Measurements from ENCODE around the gene SRCAP.

Gene SRCAP

DNA sequence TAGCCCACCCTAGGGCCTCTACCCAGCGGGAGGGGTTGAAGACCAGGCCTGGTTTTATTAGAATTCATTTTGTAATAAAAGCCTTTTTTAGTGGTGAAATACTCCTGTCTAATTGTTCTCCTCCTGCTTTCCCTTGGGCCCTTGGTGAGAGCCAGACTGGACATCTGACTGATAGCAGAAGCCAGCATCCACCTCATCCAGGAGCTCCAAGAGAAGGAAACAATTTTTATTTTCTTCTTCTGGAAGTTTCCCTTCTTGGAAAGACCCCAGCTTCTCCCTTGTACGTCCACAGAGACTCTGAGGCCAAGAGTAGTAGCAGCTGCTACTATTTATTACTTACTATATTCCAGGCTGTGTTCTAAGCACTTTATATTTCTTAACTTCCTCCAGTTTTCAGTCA, 45.2 kb downstream of the SRCAP start:
- Histone ChIP-seq H3K9me3 (no peaks in the 10 kb centered on the region), H3K27me3 (no peaks in the 10 kb centered on the region), H3K4me3 (no peak overlapping the region), H3K27ac (no peak overlapping the region), H3K4me1 (peaks cover 20% of the 10 kb centered on the region), H3K4me2 (no peak overlapping the region), H4K20me1 (peaks cover 9% of the 10 kb centered on the region), H3K9ac (no peak overlapping the region), H3K36me3 (peaks cover 63% of the 10 kb centered on the region)
- TF ChIP-seq Cebpa-rat (IDR thresholded peaks at IDR 0.05): no peak

DNA sequence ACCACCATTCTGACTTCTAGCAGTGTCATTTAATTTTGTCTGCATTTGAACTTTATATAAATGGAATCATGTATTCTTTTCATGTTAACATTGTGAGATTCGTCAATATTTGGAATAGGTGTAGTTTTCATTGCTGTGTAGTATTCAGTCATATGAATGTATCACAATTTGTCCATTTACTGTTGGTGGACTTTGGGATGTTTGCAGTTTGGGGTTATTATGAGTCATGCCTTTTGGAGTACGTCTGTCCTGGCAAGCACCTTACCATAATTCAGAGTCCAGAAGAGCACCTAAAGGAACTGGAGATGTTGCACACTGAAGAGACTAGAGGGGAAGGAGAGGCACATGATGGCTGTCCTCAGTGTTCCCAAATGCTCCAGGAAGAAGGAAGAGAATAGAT, 46.1 kb downstream of the SRCAP start:
- peaks cover 54% of the 10 kb centered on the region for H3K36me3 ChIP-seq
- H3K4me3 ChIP-seq: no peak overlapping the region
- no peak overlapping the region for H3K27ac ChIP-seq
- no peaks in the 10 kb centered on the region for H3K9me3 ChIP-seq
- no peak overlapping the region for H3K4me2 ChIP-seq
- H3K9ac ChIP-seq: no peak overlapping the region
- H4K20me1 ChIP-seq: no peaks in the 10 kb centered on the region
- H3K4me1 ChIP-seq: peaks cover 29% of the 10 kb centered on the region
- no peaks in the 10 kb centered on the region for H3K27me3 ChIP-seq
- no peak for TF ChIP-seq Cebpa-rat (IDR thresholded peaks at IDR 0.05)

DNA sequence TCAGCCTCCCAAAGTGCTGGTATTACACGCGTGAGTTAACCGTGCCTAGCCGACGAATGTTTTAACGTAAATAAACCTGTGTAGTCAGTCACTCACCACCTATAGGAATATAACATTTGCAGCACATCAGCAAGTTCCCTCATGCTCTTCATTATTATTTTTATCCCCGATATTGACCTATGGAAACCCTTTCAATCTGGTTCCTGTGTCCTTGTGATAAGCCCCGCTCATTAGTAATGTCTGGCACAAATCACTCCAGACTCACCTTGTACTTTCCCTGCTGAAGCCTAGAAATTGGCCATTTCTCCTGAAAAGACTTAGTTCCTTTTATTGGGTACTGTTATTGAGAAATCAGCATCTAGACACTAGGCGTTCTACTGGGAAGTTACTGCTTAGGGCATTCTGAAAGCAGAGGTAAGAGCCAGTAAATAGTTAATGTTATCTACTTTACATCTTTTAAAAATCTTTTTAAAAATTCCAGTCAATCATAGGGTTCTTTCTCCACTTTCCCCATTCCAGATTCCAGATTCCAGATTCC, 47.7 kb downstream of the SRCAP start:
- H3K27me3 ChIP-seq: no peaks in the 10 kb centered on the region
- peaks cover 54% of the 10 kb centered on the region for H3K36me3 ChIP-seq
- H3K4me2 ChIP-seq: no peak overlapping the region
- H4K20me1 ChIP-seq: peaks cover 7% of the 10 kb centered on the region; the same call in 1 of the 2 replicates
- H3K27ac ChIP-seq: no peak overlapping the region
- TF ChIP-seq Cebpa-rat (IDR thresholded peaks at IDR 0.05): no peak
- H3K4me1 ChIP-seq: peaks cover 17% of the 10 kb centered on the region
- no peak overlapping the region for H3K9ac ChIP-seq
- H3K4me3 ChIP-seq: no peak overlapping the region
- no peaks in the 10 kb centered on the region for H3K9me3 ChIP-seq

DNA sequence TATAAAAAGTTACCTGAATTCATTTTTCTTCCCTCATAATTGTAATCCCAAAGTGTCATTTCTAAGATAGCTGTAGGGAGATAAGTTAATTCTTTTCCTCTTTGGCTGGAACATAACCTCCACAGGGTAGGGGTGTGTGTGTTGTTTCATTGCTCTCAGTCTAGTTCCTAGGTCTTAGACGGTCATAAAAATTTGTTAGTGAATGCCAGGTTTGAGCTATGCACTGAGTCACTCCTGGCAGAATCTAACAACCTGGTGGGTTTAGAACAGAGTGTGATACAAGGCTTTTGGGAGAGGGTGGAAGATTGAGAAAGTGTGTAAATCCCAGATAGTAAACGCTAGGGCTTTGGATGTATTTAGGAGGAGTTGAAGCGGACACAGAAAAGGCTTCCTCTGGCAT, 48.4 kb downstream of the SRCAP start:
- Histone ChIP-seq H3K36me3 (peaks cover 54% of the 10 kb centered on the region), H3K4me1 (peaks cover 17% of the 10 kb centered on the region), H3K9me3 (no peaks in the 10 kb centered on the region), H3K27me3 (no peaks in the 10 kb centered on the region), H3K9ac (peak overlapping the region; percentile 73), H4K20me1 (peaks cover 7% of the 10 kb centered on the region; the same call in 1 of the 2 replicates), H3K4me3 (peak overlapping the region; percentile 75; the same call in 1 of the 2 replicates), H3K4me2 (peak overlapping the region; percentile 74), H3K27ac (peak overlapping the region; percentile 78)
- no peak for TF ChIP-seq Cebpa-rat (IDR thresholded peaks at IDR 0.05)

DNA sequence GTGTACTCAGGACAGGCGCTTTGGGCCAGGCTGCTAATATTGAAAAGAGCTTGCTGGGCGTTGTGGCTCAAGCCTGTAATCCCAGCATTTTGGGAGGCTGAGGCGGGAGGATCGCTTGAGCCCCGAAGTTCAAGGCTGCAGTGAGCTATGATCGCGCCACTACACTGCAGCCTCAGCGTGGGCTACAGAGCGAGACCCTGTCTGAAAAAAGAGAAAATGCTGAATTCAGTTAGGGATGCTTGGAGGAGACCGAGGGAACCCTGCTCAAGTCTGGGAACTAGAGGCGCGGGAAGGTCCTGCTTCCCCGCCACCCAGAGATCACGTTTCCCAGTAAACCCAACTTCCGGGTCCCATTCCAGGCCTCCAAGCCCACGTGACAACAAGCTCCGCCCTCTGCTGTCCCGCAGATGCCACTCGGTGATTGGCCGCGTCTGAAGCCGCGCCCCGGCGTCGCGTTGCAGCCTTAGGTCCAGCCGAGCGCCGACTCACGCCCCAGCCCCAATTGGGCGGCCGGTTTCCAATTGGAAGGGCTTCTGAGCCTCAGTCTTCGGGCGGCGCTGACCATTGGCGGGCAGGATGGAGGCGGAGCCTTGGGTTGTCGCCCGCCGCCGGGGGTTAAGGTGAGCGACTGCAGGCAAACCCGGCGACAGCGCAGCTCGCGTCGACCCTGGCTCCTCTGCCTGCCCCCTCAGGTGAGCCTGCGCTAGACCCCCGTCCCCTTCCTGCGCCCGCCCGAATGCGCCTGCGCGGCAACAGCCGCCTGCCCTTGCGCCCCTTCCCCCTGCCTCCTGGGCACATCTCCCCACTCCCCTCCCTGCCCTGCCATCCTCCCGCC, 49.0 kb downstream of the SRCAP start, which contains the start of gene PHKG2:
Gene PHKG2, plus strand, starts transcription at position 627 of the 835 bp plus-strand sequence. CDS start 396 bp downstream, outside the sequence.
- Histone ChIP-seq H3K27me3 (no peaks in the 10 kb centered on the region), H3K4me3 (peak within 1 kb of the TSS; percentile 75), H3K27ac (peak within 1 kb of the TSS; percentile 78), H3K9ac (peak within 1 kb of the TSS; percentile 78), H3K9me3 (no peaks in the 10 kb centered on the region), H4K20me1 (peaks cover 7% of the 10 kb centered on the region; the same call in 1 of the 2 replicates), H3K36me3 (peaks cover 54% of the 10 kb centered on the region), H3K4me2 (peak within 1 kb of the TSS; percentile 82), H3K4me1 (peaks cover 17% of the 10 kb centered on the region)
- TF ChIP-seq Cebpa-rat (IDR thresholded peaks at IDR 0.05): no peak

DNA sequence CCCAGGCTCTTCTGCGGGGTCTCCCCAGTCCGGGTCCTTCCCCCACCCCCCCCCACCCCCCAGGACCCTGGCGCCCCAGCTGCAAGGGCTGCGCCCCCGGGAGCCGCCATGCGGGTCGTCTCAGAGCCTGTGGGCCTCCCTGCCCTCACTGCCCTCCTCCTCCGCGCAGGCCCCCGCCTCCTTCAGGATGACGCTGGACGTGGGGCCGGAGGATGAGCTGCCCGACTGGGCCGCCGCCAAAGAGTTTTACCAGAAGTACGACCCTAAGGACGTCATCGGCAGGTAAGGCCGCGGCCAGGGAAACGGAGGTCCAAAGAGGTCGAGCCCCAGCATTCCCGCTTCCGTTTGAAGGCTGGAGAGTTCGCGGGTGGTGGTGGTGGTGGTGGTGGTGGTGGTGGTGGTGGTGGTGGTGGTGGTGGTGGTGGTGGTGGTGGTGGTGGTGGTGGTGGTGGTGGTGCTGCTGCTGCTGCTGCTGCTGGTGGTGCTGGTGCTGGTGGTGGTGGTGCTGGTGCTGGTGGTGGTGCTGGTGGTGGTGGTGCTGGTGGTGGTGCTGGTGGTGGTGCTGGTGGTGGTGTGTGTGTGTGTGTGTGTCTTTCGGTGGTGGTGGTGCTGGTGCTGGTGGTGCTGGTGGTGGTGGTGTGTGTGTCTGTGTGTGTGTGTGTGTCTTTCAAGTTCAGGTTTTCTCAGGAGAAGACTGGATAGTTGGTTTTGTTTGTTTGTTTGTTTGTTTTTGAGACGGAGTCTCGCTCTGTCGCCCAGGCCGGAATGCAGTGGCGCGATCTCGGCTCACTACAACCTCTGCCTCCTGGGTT, 49.9 kb downstream of the SRCAP start:
- Histone ChIP-seq H3K4me3 (peak overlapping the region; percentile 75), H3K9me3 (no peaks in the 10 kb centered on the region), H3K9ac (peak overlapping the region; percentile 78), H4K20me1 (peaks cover 7% of the 10 kb centered on the region; the same call in 1 of the 2 replicates), H3K27ac (0 out of 2 replicates have a peak overlapping the region, but pooled peaks have one; percentile 35), H3K4me1 (peaks cover 17% of the 10 kb centered on the region), H3K4me2 (peak overlapping the region; percentile 82), H3K36me3 (peaks cover 54% of the 10 kb centered on the region), H3K27me3 (no peaks in the 10 kb centered on the region)
- TF ChIP-seq Cebpa-rat (IDR thresholded peaks at IDR 0.05): no peak

DNA sequence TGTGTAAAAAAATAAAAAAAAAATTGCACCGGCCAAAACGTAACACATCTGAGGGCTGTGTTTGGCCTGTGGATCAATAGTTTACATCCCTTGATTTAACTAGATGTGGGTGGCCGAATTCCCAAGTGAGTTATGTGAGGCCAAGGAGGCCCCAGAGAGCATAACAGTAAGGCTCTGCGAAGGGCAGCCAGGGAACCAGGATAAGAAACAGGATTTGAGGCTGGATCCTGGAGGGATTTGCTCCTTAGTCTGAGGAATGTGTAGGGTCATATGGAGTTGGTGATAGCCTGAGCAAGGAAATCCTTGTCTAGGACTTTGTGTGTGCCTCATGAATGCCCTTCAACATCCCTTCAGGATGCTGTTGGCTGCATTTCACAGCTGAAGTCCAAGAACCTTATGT, 51.2 kb downstream of the SRCAP start:
- Histone ChIP-seq H3K27ac (no peak overlapping the region), H3K9ac (no peak overlapping the region), H3K9me3 (no peaks in the 10 kb centered on the region), H3K27me3 (no peaks in the 10 kb centered on the region), H3K4me2 (no peak overlapping the region), H3K4me3 (no peak overlapping the region), H3K36me3 (peaks cover 55% of the 10 kb centered on the region), H4K20me1 (peaks cover 7% of the 10 kb centered on the region; the same call in 1 of the 2 replicates), H3K4me1 (peaks cover 17% of the 10 kb centered on the region)
- TF ChIP-seq Cebpa-rat (IDR thresholded peaks at IDR 0.05): no peak

DNA sequence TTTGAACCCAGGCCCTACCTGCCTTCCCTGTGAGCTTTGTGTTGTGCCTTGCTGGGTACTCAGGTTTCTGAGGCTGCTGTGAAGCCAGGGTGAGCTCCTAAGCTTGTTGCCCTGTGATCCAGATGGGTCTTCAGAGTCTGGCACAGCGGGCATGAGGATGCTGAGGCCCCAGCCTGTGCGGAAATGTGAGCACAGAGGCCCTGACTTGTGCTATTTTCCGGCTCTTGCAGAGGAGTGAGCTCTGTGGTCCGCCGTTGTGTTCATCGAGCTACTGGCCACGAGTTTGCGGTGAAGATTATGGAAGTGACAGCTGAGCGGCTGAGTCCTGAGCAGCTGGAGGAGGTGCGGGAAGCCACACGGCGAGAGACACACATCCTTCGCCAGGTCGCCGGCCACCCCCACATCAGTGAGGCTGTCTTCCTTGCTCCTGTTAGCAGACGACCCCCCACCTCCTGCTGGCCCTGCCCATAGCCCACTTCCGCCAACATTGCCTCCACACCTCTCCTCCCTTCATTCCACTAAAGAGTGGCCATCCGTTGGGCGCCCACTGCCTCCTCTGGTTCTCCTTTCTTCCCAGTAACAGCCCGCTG, 52.0 kb downstream of the SRCAP start:
- Histone ChIP-seq H3K4me2 (no peak overlapping the region), H3K36me3 (peaks cover 57% of the 10 kb centered on the region), H3K4me3 (no peak overlapping the region), H3K9ac (no peak overlapping the region), H3K4me1 (peaks cover 17% of the 10 kb centered on the region), H3K27me3 (no peaks in the 10 kb centered on the region), H3K9me3 (no peaks in the 10 kb centered on the region), H4K20me1 (peaks cover 7% of the 10 kb centered on the region; the same call in 1 of the 2 replicates), H3K27ac (no peak overlapping the region)
- TF ChIP-seq Cebpa-rat (IDR thresholded peaks at IDR 0.05): no peak

DNA sequence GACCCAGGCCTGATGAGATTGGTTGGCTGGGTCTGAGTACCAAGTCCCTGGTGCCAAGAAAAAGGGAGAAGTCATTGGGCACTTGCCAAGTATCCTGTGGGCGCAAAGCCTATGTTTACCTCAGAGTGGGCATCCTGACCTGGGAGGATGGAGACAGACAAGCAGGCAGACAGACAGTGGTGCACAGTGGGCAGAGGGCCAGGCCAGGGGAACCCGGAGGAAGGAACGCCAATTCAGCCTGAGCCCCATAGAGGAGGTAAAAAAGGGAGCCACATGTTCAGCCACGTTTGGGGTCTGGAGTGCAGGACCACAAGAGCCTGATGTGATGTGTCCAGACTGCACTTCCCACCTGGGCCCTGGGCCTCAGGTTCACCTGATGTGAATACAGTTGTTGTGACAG, 54.6 kb downstream of the SRCAP start:
- Histone ChIP-seq H3K9ac (no peak overlapping the region), H3K4me1 (peaks cover 15% of the 10 kb centered on the region), H3K4me3 (no peak overlapping the region), H4K20me1 (peaks cover 7% of the 10 kb centered on the region; the same call in 1 of the 2 replicates), H3K27ac (no peak overlapping the region), H3K9me3 (no peaks in the 10 kb centered on the region), H3K36me3 (peaks cover 82% of the 10 kb centered on the region), H3K27me3 (no peaks in the 10 kb centered on the region), H3K4me2 (no peak overlapping the region)
- TF ChIP-seq Cebpa-rat (IDR thresholded peaks at IDR 0.05): no peak

All from BLaER1 (cell line).